Esophagus mucosa (tissue), 1 donor: ENCODE measurements around the gene GPR15LG. TPM values are rescaled to one million over a fixed set of nuclear protein-coding genes. Genes with fewer than 3 reads are reported as not detected.

Source experiments
- ATAC-seq: fragments of 200-7000 bp; cut with Tn5 transposase; one replicate; pipeline ENCODE4 v1.9.1; 2020
- total RNA-seq: library from RNA; stranded (reverse); gene quantifications from one replicate; pipeline ENCODE4 v1.2.4, GENCODE V29; 2023
- donor health status: DM: yes; HTN: yes; CAD: no.

The GPR15LG gene
- total RNA-seq, 1 donor from 2014 or later = 404 TPM

- ATAC-seq = peak; percentile 73
These were observed 41.1 kb downstream of the GPR15LG start for GRCh38 chr10:84214612-84215235.

- ATAC-seq = no peak
These were observed 43.2 kb downstream of the GPR15LG start for GRCh38 chr10:84216834-84217233.

- ATAC-seq = no peak
These were observed 44.1 kb downstream of the GPR15LG start for GRCh38 chr10:84217746-84218145.

GRCh38 chr10:84221916-84222315, 48.3 kb downstream of the GPR15LG start:
- no peak for ATAC-seq

- ATAC-seq = no peak
These were observed 50.9 kb downstream of the GPR15LG start for GRCh38 chr10:84224411-84225028.

- ATAC-seq = no peak
These were observed 52.0 kb downstream of the GPR15LG start, which contains the start of gene LRIT2 for GRCh38 chr10:84225427-84226173. Gene LRIT2, minus strand, starts transcription at chr10:84225544. Its CDS starts 24 bp downstream, at chr10:84225520.

GRCh38 chr10:84226616-84227015, 53.0 kb downstream of the GPR15LG start:
- no peak for ATAC-seq

GRCh38 chr10:84227810-84228209, 54.2 kb downstream of the GPR15LG start:
- ATAC-seq = no peak

- no peak for ATAC-seq
These were observed 56.8 kb downstream of the GPR15LG start for GRCh38 chr10:84230359-84230758.

- no peak for ATAC-seq
These were observed 58.8 kb downstream of the GPR15LG start for GRCh38 chr10:84232376-84232775.

GRCh38 chr10:84233940-84234339, 60.3 kb downstream of the GPR15LG start:
- no peak for ATAC-seq

- no peak for ATAC-seq
These were observed 60.9 kb downstream of the GPR15LG start for GRCh38 chr10:84234479-84234878.

Other genes starting within 250 kb of the GPR15LG start
- gene GHITM, start 34.3 kb upstream of the GPR15LG start, total RNA-seq = 142 TPM
- 29.0 TPM for gene CDHR1, start 20.7 kb downstream of the GPR15LG start, total RNA-seq
- not detected for gene LRIT2, start 51.7 kb downstream of the GPR15LG start, total RNA-seq
- not detected for gene LRIT1, start 67.7 kb downstream of the GPR15LG start, total RNA-seq
- gene RGR, start 71.3 kb downstream of the GPR15LG start, total RNA-seq = not detected
- gene CCSER2, start 154.8 kb downstream of the GPR15LG start, total RNA-seq = 43.4 TPM